Measurements from ENCODE around the gene ADGRG1.

ADGRG1 gene

DNA sequence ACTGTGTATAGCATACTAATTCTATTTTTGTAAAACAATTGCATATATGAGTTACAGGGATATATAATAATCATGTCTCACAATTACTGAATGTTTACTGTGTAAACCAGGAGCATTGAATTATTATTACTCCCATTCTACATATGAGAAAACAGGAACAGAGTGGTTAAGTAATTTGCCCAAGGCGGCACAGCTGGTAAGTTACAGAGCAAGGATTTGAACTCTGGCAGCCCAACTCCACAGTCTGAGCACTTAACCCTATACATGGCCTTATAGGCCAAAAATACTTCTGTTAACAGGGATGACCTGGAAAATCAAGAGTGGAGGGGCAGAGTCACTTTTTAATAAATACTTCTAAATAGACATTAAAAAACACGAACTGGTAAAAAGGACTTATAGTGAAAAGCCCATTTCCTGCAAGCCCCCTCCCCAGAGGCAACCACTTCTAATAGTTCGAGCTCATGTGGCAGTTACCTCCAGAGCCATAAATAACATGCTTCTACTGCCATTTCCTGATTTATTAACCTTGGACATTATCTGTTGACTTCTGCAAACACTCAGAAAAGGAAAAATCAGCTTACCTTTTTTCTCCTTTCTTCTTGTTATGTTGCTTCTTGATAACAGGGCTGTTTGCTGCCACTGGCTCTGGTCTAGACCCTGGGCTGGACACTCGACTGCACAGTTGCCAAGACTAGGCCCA is 22.1 kb upstream of the ADGRG1 start:
- in situ Hi-C loops (cut with MboI; ENCODE audit: low sequenced_read_pairs, unreplicated experiment), result no loop called here
- TF ChIP-seq CTCF (IDR thresholded peaks at IDR 0.05; ENCODE audit: borderline replicate concordance, control extremely low read depth, extremely low read depth, insufficient read depth, missing control alignments), result no peak
- no peak for DNase-seq (ENCODE audit: low spot score)

DNA sequence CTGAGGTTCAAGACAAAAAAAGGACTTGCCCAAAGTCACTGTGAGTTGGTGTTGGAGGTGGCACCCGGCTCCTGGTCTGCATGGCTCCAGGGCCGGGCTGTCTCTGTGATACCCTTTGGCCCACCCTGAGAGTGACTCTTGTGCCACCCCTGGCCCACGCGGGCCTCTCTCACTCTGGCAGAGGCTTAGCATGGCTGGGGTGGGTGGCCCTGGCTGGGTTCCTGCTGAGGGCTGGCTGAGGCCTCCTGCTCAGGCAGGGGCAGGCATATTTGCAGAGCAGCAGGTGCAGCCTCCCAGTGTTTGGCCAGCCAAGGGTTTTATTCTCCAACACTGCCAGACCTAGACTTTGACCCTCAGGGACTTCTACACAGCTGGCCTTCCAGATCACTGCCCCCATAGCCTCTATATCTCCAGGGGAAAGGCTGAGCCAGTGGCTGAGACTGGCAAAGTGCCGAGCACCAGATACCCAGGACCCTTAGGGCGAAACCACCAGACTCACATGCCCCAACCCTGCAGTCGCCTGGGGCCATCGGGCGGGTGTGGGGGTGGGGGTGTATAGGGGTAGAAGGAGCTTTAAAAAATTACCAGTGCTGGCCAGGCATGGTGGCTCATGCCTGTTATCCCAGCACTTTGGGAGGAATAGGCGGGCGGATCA is 21.5 kb upstream of the ADGRG1 start:
- in situ Hi-C loops (cut with MboI; ENCODE audit: low sequenced_read_pairs, unreplicated experiment), result no loop called here
- no peak for TF ChIP-seq CTCF (IDR thresholded peaks at IDR 0.05; ENCODE audit: borderline replicate concordance, control extremely low read depth, extremely low read depth, insufficient read depth, missing control alignments)
- DNase-seq (ENCODE audit: low spot score), result peak; percentile 22

GRCh38 chr16:57607676-57608461 is 20.6 kb upstream of the ADGRG1 start:
- DNase-seq (ENCODE audit: low spot score), result no peak
- in situ Hi-C loops (cut with MboI; ENCODE audit: low sequenced_read_pairs, unreplicated experiment), result no loop called here
- no peak for TF ChIP-seq CTCF (IDR thresholded peaks at IDR 0.05; ENCODE audit: borderline replicate concordance, control extremely low read depth, extremely low read depth, insufficient read depth, missing control alignments)

DNA sequence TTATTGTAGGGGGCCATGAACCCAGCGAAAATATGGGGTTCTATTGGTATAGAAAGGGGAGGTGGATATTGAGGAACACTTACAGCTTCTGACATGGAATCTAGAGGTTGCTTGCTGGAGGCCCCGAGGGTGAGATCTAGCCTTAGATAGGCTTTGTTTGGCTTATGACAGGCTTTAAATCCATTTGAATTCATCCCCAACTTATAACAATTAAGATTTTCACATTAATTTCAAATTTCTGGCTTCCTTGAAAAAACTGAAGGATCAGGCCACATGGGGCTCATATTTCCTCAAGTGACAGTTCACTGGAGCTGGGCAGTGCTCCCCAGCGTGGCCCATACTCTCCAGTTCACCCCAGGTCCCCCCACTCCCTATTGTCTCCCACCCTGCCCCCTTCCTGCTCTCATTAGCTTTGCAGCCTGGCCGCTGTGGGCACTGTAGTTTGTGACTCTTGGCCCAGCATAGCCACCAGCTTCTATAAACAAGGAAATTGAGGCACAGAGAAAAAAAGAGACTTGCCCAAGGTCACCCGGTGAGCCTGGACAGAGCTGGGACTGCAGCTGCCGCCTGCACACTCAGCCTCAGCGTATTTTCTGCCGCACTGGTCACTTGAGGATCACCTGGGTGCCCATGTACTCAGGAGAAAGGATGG is 19.8 kb upstream of the ADGRG1 start:
- in situ Hi-C loops (cut with MboI; ENCODE audit: low sequenced_read_pairs, unreplicated experiment), result no loop called here
- no peak for TF ChIP-seq CTCF (IDR thresholded peaks at IDR 0.05; ENCODE audit: borderline replicate concordance, control extremely low read depth, extremely low read depth, insufficient read depth, missing control alignments)

GRCh38 chr16:57609541-57610401 is 18.7 kb upstream of the ADGRG1 start:
- peak; percentile 57 for TF ChIP-seq CTCF (IDR thresholded peaks at IDR 0.05; ENCODE audit: borderline replicate concordance, control extremely low read depth, extremely low read depth, insufficient read depth, missing control alignments)
- peak; percentile 86 for DNase-seq (ENCODE audit: low spot score)
- in situ Hi-C loops (cut with MboI; ENCODE audit: low sequenced_read_pairs, unreplicated experiment), result no loop called here

More for the DNA sequence above, 19.8 kb upstream of the ADGRG1 start:
- DNase-seq (ENCODE audit: low spot score), result no peak
